DMS53 (cell line): ENCODE measurements around the gene ALPP.
"Not testable (repeated sequence)": the region's sequence is repeated elsewhere in the genome, so short reads cannot be mapped to it uniquely, and the experiment has no call there.

Experiments used
- DNase-seq: peaks from one replicate; lab custom pipeline; 2025; lab: John Stamatoyannopoulos, UW

The ALPP gene

GRCh38 chr2:232422051-232422450 is 43.5 kb downstream of the ALPP start:
- DNase-seq = no peak

GRCh38 chr2:232422996-232423395 is 44.4 kb downstream of the ALPP start:
- DNase-seq = not testable (repeated sequence)

- DNase-seq = not testable (repeated sequence)
These were observed 44.9 kb downstream of the ALPP start for GRCh38 chr2:232423407-232423806.

GRCh38 chr2:232431705-232432590 is 53.4 kb downstream of the ALPP start:
- DNase-seq = no peak
